ENCODE results near the gene HOXC9.

The HOXC9 gene

DNA sequence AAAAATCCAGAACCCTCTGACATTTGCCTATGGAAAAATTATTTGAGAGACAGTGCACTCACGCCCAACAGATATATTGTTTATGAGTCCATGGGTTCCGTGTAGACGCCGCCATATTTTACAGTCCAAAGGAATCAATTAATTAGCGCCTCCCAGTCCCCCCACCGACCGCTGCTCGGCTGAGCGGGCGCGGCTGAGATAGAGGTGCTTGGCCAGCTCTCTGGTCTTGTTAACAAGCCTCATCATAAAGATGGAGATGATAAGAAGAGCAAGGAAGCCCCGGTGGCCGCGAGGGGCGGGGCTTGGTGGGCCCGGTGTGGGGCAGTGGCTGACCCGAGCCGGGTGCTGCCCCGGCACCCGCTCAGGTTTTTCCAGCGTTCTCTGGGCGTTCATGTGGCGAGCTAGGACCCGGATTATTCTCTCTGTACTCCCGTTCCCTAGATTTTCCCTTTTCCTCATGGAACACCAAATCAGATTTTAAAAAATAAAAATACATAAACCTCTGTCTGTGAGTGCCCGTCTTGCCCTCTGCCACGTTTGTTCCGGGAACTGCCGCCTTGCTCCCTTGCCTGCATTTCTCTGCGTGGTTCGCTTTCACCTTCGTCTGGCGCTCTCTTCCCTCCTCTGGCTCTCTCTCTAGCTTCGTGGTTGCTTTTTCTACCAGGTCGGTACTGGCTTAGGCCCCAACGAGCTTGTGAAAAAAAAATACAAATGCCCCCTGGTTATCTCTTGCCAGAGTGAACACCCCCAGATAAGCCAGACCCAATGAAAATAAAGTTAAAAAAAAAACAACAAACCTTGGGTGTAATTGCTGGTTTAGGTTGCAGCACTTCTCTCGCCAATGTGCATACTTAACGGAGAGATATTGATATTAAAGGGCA is 36.3 kb upstream of the HOXC9 start:
- DNase-seq (ENCODE audit: low spot score) = no peak

GRCh38 chr12:53964315-53964713 is 35.6 kb upstream of the HOXC9 start:
- no peak for DNase-seq (ENCODE audit: low spot score)

DNA sequence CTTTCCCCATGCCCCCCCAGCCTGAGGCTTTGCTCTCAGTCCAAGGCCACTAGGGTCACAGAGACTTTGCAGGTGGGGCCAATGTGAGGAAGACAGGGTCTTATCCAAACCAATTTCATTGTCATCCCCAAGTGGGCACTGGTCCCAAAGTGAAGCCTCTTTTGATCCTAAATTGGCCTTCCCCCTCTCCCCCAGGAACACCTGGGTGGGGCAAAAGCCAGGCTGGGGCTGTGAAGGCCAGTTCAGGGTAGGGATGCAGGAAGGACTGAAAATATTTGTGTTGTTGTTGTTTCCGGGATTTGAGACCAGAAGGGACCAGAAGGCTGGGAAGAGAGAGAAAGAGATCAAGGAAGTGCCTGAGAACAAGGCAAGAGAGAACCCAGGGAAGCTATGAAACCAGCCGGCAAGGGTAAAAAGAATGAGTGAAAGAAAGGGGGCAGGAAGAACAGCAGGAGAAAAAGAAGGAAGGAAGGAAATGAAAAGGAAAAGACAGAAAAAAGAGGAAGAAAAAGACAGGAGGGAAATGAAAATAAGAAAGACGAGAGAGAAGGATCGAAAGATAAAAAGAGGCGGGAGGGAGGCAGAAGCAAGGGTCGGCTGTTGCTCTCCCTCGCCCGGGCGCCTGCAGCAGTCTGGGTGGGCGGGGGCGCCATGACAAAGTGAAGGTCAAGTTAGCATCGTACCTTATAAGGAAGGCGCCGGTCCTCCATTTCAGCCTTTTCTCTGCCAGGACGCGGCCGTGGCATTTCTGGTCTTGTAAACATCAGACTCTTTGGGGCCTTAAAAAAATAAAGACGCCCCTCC is 34.5 kb upstream of the HOXC9 start:
- DNase-seq (ENCODE audit: low spot score) = no peak

GRCh38 chr12:53966085-53966384 is 33.9 kb upstream of the HOXC9 start:
- no peak for DNase-seq (ENCODE audit: low spot score)

DNA sequence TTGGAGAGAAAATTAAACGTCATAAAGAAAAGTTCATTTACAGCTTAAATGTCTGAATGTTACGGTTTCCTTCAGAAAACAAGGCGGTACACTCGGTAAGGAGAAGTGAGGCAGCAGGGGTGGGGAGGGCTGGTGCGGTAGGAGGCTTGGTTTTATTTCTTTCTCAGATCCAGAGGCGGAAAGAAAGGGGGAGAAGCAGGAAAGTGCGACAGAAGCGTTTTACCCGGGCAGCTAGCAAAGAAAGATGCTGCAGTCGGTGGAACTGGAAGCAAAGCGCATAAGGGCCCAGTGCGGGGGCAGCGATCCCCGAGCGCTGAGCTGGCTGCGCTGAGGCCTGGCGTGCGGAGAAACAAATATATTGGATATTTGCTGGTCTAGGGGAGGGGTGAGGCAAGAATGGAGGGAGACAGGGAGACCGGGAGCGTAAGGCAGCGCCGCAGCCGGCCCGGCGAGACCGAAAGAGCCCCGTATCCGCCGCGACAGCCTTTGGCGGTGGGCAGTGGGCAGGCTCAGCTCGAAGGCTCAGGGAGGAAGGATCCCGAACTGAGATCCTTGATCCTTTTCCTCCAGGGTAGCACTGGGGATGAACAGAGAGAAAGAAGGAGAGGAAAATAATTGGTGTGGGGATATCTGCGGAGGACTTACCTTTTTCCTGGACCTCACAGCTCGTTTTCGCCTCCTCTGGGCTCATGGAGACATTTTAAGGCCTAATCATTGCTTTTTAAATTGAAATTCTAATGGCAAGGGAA is 33.4 kb upstream of the HOXC9 start:
- DNase-seq (ENCODE audit: low spot score) = no peak

GRCh38 chr12:53967421-53967925 is 32.5 kb upstream of the HOXC9 start:
- no peak for DNase-seq (ENCODE audit: low spot score)

GRCh38 chr12:53968214-53969127 is 31.5 kb upstream of the HOXC9 start:
- DNase-seq (ENCODE audit: low spot score) = no peak

GRCh38 chr12:53969588-53970259 is 30.2 kb upstream of the HOXC9 start:
- no peak for DNase-seq (ENCODE audit: low spot score)

GRCh38 chr12:53970451-53970850 is 29.5 kb upstream of the HOXC9 start:
- no peak for DNase-seq (ENCODE audit: low spot score)

- DNase-seq (ENCODE audit: low spot score) = no peak
Observed at GRCh38 chr12:53971129-53971528, 28.8 kb upstream of the HOXC9 start.

GRCh38 chr12:53971686-53972085 is 28.3 kb upstream of the HOXC9 start:
- DNase-seq (ENCODE audit: low spot score) = no peak

- no peak for DNase-seq (ENCODE audit: low spot score)
Observed at GRCh38 chr12:53972152-53972702, 27.7 kb upstream of the HOXC9 start.

DNA sequence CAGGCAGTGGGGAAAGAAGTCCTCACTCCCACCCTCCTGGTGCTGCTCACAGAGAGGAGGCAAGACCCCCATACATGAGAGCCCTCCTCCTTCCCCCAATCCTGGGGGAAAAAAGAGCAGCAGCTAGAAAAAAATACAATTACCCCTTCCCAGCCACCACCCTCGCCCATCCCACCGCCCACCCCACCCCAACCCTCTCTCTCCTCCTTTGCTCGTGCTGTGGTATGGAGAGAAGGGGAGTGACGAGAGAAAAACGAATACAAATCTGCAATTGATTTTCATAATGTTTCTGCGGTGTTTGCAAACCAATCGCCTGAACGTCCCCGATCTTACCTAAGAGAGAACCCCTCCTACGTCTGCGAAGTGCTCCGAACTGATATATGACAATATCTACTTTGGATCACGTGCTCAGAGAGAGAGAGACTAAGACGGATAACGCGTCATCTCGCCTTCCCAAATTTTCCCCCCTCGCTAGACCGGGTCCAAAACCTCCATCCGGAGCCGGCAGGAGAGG is 27.2 kb upstream of the HOXC9 start, which contains the start of gene HOXC11:
TSS of gene HOXC11 (plus strand) at position 405 of the 514 bp plus-strand sequence. CDS start 116 bp downstream, outside the sequence.
- DNase-seq (ENCODE audit: low spot score) = no peak

DNA sequence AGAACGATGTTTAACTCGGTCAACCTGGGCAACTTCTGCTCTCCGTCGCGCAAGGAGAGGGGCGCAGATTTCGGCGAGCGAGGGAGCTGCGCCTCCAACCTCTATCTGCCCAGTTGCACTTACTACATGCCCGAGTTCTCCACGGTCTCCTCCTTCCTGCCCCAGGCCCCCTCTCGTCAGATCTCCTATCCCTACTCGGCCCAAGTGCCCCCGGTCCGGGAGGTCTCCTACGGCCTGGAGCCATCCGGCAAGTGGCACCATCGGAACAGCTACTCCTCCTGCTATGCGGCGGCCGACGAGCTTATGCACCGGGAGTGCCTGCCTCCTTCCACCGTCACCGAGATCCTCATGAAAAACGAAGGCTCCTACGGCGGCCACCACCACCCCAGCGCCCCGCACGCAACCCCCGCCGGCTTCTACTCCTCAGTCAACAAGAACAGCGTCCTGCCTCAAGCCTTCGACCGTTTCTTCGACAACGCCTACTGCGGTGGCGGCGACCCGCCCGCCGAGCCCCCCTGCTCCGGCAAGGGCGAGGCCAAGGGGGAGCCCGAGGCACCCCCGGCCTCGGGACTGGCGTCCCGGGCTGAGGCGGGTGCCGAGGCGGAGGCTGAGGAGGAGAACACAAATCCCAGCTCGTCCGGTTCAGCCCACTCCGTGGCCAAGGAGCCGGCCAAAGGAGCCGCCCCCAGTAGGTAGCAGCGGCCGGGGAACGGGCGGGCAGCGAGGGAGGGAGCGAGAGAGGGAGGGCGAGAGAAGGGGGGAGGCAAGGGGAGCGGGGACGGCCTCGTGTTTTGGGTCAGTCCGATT is 26.5 kb upstream of the HOXC9 start:
- DNase-seq (ENCODE audit: low spot score) = no peak

DNA sequence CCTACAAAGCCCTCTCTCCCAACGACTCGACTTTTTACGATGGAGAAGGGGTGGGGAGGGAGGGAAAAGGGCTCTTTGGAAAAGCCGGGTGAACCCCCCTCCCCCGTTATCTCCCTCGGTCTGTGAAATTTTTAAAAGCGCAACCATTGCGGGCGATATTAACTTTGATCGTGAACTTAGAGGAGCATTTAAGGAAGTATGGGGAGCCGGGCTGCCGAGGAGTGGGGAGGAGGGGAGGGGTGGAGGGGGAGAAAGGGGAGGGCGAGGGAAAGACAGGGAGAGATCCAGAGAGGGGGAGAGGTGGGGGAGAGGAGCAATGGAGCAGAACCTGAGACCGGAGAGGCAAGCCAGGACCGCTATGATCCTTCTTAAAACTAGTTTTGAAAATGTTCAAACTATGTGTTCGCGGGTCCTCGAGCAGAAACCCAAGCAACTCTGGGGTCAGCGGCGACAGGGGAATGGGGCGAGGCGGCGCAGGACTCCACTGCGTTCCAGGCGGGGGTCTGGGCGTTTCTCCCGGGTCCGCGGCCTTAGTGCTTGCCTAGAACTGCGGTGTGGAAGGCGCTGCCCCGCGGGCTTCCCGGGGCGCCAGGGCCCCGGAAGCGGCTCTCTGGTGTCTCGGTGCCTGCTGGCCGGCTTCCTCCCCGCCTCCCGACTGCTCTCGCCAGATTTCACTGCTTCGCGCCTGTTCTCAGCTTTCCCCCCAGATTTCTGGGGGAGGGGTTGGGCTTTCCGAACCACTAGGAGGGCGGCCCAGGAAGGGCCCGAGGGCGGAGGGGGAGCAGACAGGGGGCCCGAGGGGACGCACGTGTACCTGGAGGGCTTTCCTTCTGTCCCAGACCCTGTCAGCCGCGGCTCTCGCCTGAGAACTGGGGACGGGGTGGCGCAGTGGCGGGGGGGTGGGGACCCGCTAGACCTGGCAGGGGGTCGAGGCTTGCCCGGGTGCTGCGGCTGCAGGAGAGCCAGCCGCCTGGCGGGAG is 25.6 kb upstream of the HOXC9 start, which contains the start of gene HOTAIR:
TSS of gene HOTAIR (minus strand) at position 871 of the 980 bp plus-strand sequence.
- peak; percentile 58 for DNase-seq (ENCODE audit: low spot score)

DNA sequence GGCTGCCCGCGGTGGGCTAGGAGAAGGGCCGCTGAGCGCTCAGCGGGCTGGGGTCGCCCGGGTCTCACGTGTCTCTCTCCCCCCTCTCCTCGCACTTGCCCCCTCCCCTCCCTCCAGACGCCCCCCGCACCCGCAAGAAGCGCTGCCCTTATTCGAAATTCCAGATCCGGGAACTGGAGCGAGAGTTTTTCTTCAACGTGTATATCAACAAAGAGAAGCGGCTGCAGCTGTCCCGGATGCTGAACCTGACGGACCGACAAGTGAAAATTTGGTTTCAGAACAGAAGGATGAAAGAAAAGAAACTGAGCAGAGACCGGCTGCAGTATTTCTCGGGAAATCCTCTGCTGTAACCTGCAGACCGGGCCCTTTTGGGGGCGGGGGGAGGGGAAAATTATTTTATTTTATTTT is 24.9 kb upstream of the HOXC9 start:
- DNase-seq (ENCODE audit: low spot score) = no peak

GRCh38 chr12:53975479-53976152 is 24.3 kb upstream of the HOXC9 start:
- DNase-seq (ENCODE audit: low spot score) = no peak
